Activated naive CD4-positive, alpha-beta T cell treated with anti-CD3 and anti-CD28 coated beads, Interleukin-2, amount 50 U/mL, for 24 hours (primary cell): ENCODE data around the gene OGDH.
"Not testable (repeated sequence)": the region's sequence is repeated elsewhere in the genome, so short reads cannot be mapped to it uniquely, and the experiment has no call there.

ENCODE experiments used
- H3K27ac Mint-ChIP-seq: one replicate; pipeline ENCODE4 v1.8.0; 2021; ENCODE audit warnings: mild to moderate bottlenecking, mixed read lengths
- H3K27me3 Mint-ChIP-seq: one replicate; pipeline ENCODE4 v1.8.0; 2021; ENCODE audit warnings: mixed read lengths
- H3K36me3 Mint-ChIP-seq: one replicate; pipeline ENCODE4 v1.8.0; 2021; ENCODE audit warnings: mixed read lengths
- H3K4me1 Mint-ChIP-seq: one replicate; pipeline ENCODE4 v1.8.0; 2021; ENCODE audit warnings: mixed read lengths
- H3K4me3 Mint-ChIP-seq: one replicate; pipeline ENCODE4 v1.8.0; 2021; ENCODE audit warnings: mild to moderate bottlenecking, mixed read lengths
- H3K9me3 Mint-ChIP-seq: one replicate; pipeline ENCODE4 v1.8.0; 2021; ENCODE audit warnings: mixed read lengths

OGDH gene

GRCh38 chr7:44573464-44574286, 32.8 kb upstream of the OGDH start, which contains the start of gene DDX56:
TSS of gene DDX56 (minus strand) at chr7:44573908. CDS start at chr7:44573895, 13 bp downstream.
- Mint-ChIP-seq H3K4me1 (peaks cover 40% of the 10 kb centered on the region), H3K9me3 (no peaks in the 10 kb centered on the region), H3K27ac (peak within 1 kb of the TSS; percentile 96), H3K4me3 (peak within 1 kb of the TSS; percentile 98), H3K36me3 (peaks cover 16% of the 10 kb centered on the region), H3K27me3 (no peaks in the 10 kb centered on the region)

GRCh38 chr7:44574287-44574872, 32.0 kb upstream of the OGDH start:
- Mint-ChIP-seq H3K4me3 (peak overlapping the region; percentile 98), H3K9me3 (no peaks in the 10 kb centered on the region), H3K4me1 (peaks cover 41% of the 10 kb centered on the region), H3K27me3 (no peaks in the 10 kb centered on the region), H3K27ac (peak overlapping the region; percentile 96), H3K36me3 (peaks cover 17% of the 10 kb centered on the region)

- Mint-ChIP-seq H3K27me3 (no peaks in the 10 kb centered on the region), H3K27ac (peak overlapping the region; percentile 96), H3K36me3 (peaks cover 18% of the 10 kb centered on the region), H3K9me3 (no peaks in the 10 kb centered on the region), H3K4me3 (peak overlapping the region; percentile 98), H3K4me1 (peaks cover 43% of the 10 kb centered on the region)
Observed at GRCh38 chr7:44575054-44575453, 31.4 kb upstream of the OGDH start.

- Mint-ChIP-seq H3K9me3 (no peaks in the 10 kb centered on the region), H3K36me3 (peaks cover 20% of the 10 kb centered on the region), H3K4me3 (peak overlapping the region; percentile 23), H3K4me1 (peaks cover 51% of the 10 kb centered on the region), H3K27ac (peak overlapping the region; percentile 72), H3K27me3 (no peaks in the 10 kb centered on the region)
Observed at GRCh38 chr7:44576228-44576627, 30.2 kb upstream of the OGDH start.

- H3K9me3 Mint-ChIP-seq: no peaks in the 10 kb centered on the region
- peaks cover 11% of the 10 kb centered on the region for H3K36me3 Mint-ChIP-seq
- H3K27ac Mint-ChIP-seq: peak overlapping the region; percentile 98
- peaks cover 27% of the 10 kb centered on the region for H3K4me1 Mint-ChIP-seq
- peak overlapping the region; percentile 91 for H3K4me3 Mint-ChIP-seq
- H3K27me3 Mint-ChIP-seq: no peaks in the 10 kb centered on the region
Observed at GRCh38 chr7:44580945-44581878, 25.2 kb upstream of the OGDH start.

- H3K36me3 Mint-ChIP-seq: peaks cover 9% of the 10 kb centered on the region
- H3K4me3 Mint-ChIP-seq: peak within 1 kb of the TSS; percentile 91
- H3K4me1 Mint-ChIP-seq: peaks cover 26% of the 10 kb centered on the region
- H3K27me3 Mint-ChIP-seq: no peaks in the 10 kb centered on the region
- no peaks in the 10 kb centered on the region for H3K9me3 Mint-ChIP-seq
- H3K27ac Mint-ChIP-seq: peak within 1 kb of the TSS; percentile 98
Observed at GRCh38 chr7:44581879-44582603, 24.4 kb upstream of the OGDH start, which contains the start of gene TMED4. TSS of gene TMED4 (minus strand) at chr7:44582231. CDS start at chr7:44582206, 25 bp downstream.

- peak overlapping the region; percentile 98 for H3K27ac Mint-ChIP-seq
- peaks cover 32% of the 10 kb centered on the region for H3K4me1 Mint-ChIP-seq
- no peaks in the 10 kb centered on the region for H3K9me3 Mint-ChIP-seq
- H3K4me3 Mint-ChIP-seq: peak overlapping the region; percentile 91
- H3K27me3 Mint-ChIP-seq: no peaks in the 10 kb centered on the region
- H3K36me3 Mint-ChIP-seq: peaks cover 9% of the 10 kb centered on the region
Observed at GRCh38 chr7:44583146-44583865, 23.1 kb upstream of the OGDH start.

GRCh38 chr7:44587843-44588711, 18.4 kb upstream of the OGDH start:
- Mint-ChIP-seq H3K4me1 (peaks cover 7% of the 10 kb centered on the region), H3K4me3 (peak overlapping the region; percentile 27), H3K9me3 (no peaks in the 10 kb centered on the region), H3K36me3 (no peaks in the 10 kb centered on the region), H3K27ac (peak overlapping the region; percentile 62), H3K27me3 (no peaks in the 10 kb centered on the region)

GRCh38 chr7:44590910-44591309, 15.5 kb upstream of the OGDH start:
- H3K27ac Mint-ChIP-seq: no peak overlapping the region
- no peaks in the 10 kb centered on the region for H3K9me3 Mint-ChIP-seq
- no peaks in the 10 kb centered on the region for H3K36me3 Mint-ChIP-seq
- H3K4me3 Mint-ChIP-seq: no peak overlapping the region
- no peaks in the 10 kb centered on the region for H3K27me3 Mint-ChIP-seq
- peaks cover 7% of the 10 kb centered on the region for H3K4me1 Mint-ChIP-seq

GRCh38 chr7:44595934-44596635, 10.3 kb upstream of the OGDH start:
- H3K9me3 Mint-ChIP-seq: no peaks in the 10 kb centered on the region
- H3K27ac Mint-ChIP-seq: no peak overlapping the region
- H3K4me1 Mint-ChIP-seq: no peaks in the 10 kb centered on the region
- no peaks in the 10 kb centered on the region for H3K27me3 Mint-ChIP-seq
- no peaks in the 10 kb centered on the region for H3K36me3 Mint-ChIP-seq
- no peak overlapping the region for H3K4me3 Mint-ChIP-seq

- H3K9me3 Mint-ChIP-seq, H3K27me3 Mint-ChIP-seq, H3K4me3 Mint-ChIP-seq, H3K27ac Mint-ChIP-seq, H3K4me1 Mint-ChIP-seq, H3K36me3 Mint-ChIP-seq: not testable (repeated sequence)
Observed at GRCh38 chr7:44597181-44597580, 9.2 kb upstream of the OGDH start.

- no peak overlapping the region for H3K27ac Mint-ChIP-seq
Observed at GRCh38 chr7:44599222-44599621, 7.2 kb upstream of the OGDH start.

GRCh38 chr7:44602576-44602910, 3.9 kb upstream of the OGDH start:
- Mint-ChIP-seq H3K4me1 (peaks cover 16% of the 10 kb centered on the region), H3K9me3 (no peaks in the 10 kb centered on the region), H3K36me3 (peaks cover 3% of the 10 kb centered on the region), H3K27me3 (no peaks in the 10 kb centered on the region), H3K27ac (no peak overlapping the region), H3K4me3 (no peak overlapping the region)

More at GRCh38 chr7:44599222-44599621, 7.2 kb upstream of the OGDH start:
- no peaks in the 10 kb centered on the region for H3K27me3 Mint-ChIP-seq
- H3K4me1 Mint-ChIP-seq: no peaks in the 10 kb centered on the region
- no peaks in the 10 kb centered on the region for H3K9me3 Mint-ChIP-seq
- H3K4me3 Mint-ChIP-seq: no peak overlapping the region
- H3K36me3 Mint-ChIP-seq: no peaks in the 10 kb centered on the region
